Measurements from ENCODE around the gene LIMS1.

Gene LIMS1

DNA sequence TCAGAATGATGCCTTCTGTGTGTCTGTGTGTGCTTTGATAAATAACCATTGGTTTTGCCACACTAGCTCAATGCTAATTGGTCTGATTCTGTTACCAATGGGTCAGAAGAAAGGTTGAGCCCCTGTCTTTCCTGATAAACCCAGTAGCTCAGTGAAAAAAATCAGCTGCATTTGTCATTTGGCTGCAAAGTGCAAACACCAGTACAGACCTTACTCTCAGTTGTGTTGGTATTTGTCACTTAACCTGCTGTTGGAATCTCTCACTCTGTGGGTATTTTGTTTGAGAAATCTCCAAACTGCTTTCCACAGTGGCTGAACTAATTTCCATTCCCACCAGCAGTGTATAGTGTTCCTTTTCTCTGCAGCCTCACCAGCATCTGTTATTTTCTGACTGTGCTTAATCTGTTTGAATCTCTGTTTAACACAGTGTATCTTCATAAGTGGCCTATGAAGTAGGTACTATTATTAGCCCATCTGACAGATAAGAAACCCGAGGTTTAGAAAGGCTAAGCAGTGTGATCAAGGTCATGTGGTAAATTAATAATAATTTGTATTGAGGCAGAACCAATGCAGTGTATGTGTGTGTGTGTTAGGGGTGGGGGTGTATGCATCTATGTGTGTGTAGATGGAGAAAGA is 26.7 kb downstream of the LIMS1 start:
- H3K4me3 ChIP-seq (ENCODE audit: low read depth, low read length), result no peak overlapping the region
- TF ChIP-seq ZNF274 (IDR thresholded peaks at IDR 0.05; ENCODE audit: low read length) (no peak), ZNF274 (tag by site-specific recombination; IDR thresholded peaks at IDR 0.05; ENCODE audit: borderline replicate concordance) (no peak), ZNF2 (tag by site-specific recombination; IDR thresholded peaks at IDR 0.05) (no peak), ZNF23 (tag by site-specific recombination; IDR thresholded peaks at IDR 0.05; ENCODE audit: borderline replicate concordance) (no peak), ZBTB21 (tag by site-specific recombination; IDR thresholded peaks at IDR 0.05) (no peak), ZNF513 (tag by site-specific recombination; IDR thresholded peaks at IDR 0.05) (no peak), ZNF37A (tag by site-specific recombination; IDR thresholded peaks at IDR 0.05) (no peak)
- ChIA-PET CTCF (interaction anchor here (0.6 to 1.2 kb wide), 3 partner anchors 10 to 76 kb away, joined by 3 read pairs; no protein-coding TSS in a partner anchor), POLR2A (no interaction called here)
- H3K36me3 ChIP-seq (ENCODE audit: control insufficient read depth in 2 of 2, insufficient read depth in 1 of 2, low read length in 2 of 2), result no peaks in the 10 kb centered on the region
- no peak overlapping the region for H3K27ac ChIP-seq (ENCODE audit: extremely low read depth, low read depth, low read length)
- peaks cover 7% of the 10 kb centered on the region for H3K4me1 ChIP-seq (ENCODE audit: control insufficient read depth, insufficient read depth, low read length)
- H3K9me3 ChIP-seq (ENCODE audit: control insufficient read depth, insufficient read depth, low read depth, low read length), result no peaks in the 10 kb centered on the region

DNA sequence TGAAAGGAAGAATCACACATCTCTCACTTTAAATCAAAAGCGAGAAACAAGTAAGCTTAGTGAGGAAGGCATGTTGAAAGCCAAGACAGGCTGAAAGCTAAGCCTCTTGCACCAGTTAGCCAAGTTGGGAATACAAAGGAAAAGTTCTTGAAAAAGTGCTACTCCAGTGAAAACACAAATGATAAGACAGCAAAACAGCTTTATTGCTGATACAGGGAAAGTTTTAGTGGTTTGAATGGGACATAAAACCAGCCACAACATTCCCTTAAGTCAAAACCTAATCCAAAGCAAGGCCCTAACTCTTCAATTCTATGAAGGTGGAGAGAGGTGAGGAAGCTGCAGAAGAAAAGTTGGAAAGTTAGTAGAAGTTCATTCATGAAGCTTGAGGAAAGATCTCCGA is 28.0 kb downstream of the LIMS1 start:
- ChIA-PET POLR2A (no interaction called here), CTCF (no interaction called here)
- H3K4me3 ChIP-seq (ENCODE audit: low read depth, low read length), result no peak overlapping the region
- TF ChIP-seq HOXC10 (CRISPR knock-in tag; IDR thresholded peaks at IDR 0.05) (no peak), PRDM1 (tag by site-specific recombination; IDR thresholded peaks at IDR 0.05) (peak; percentile 56)
- H3K4me1 ChIP-seq (ENCODE audit: control insufficient read depth, insufficient read depth, low read length), result peaks cover 7% of the 10 kb centered on the region
- H3K36me3 ChIP-seq (ENCODE audit: control insufficient read depth in 2 of 2, insufficient read depth in 1 of 2, low read length in 2 of 2), result no peaks in the 10 kb centered on the region
- H3K27ac ChIP-seq (ENCODE audit: extremely low read depth, low read depth, low read length), result no peak overlapping the region
- no peaks in the 10 kb centered on the region for H3K9me3 ChIP-seq (ENCODE audit: control insufficient read depth, insufficient read depth, low read depth, low read length)

- ChIA-PET POLR2A (no interaction called here), CTCF (interaction anchor here (1.0 kb wide), 1 partner anchor 11 kb away, joined by 3 read pairs; no protein-coding TSS in a partner anchor)
- peaks cover 7% of the 10 kb centered on the region for H3K4me1 ChIP-seq (ENCODE audit: control insufficient read depth, insufficient read depth, low read length)
Measured at GRCh38 chr2:108564510-108564909, 30.2 kb downstream of the LIMS1 start.

More at GRCh38 chr2:108564510-108564909, 30.2 kb downstream of the LIMS1 start:
- TF ChIP-seq ZNF670 (tag by site-specific recombination; IDR thresholded peaks at IDR 0.05; ENCODE audit: low read depth), result no peak
- no peak for TF ChIP-seq ZBTB11 (tag by site-specific recombination; conservative IDR thresholded peaks at IDR 0.05; ENCODE audit: low read depth)
- no peak for TF ChIP-seq ZNF157 (tag by site-specific recombination; IDR thresholded peaks at IDR 0.05)
- TF ChIP-seq, protein P1, sequence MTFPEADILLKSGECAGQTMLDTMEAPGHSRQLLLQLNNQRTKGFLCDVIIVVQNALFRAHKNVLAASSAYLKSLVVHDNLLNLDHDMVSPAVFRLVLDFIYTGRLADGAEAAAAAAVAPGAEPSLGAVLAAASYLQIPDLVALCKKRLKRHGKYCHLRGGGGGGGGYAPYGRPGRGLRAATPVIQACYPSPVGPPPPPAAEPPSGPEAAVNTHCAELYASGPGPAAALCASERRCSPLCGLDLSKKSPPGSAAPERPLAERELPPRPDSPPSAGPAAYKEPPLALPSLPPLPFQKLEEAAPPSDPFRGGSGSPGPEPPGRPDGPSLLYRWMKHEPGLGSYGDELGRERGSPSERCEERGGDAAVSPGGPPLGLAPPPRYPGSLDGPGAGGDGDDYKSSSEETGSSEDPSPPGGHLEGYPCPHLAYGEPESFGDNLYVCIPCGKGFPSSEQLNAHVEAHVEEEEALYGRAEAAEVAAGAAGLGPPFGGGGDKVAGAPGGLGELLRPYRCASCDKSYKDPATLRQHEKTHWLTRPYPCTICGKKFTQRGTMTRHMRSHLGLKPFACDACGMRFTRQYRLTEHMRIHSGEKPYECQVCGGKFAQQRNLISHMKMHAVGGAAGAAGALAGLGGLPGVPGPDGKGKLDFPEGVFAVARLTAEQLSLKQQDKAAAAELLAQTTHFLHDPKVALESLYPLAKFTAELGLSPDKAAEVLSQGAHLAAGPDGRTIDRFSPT (tag by site-specific recombination; IDR thresholded peaks at IDR 0.05), result no peak
- no peak for TF ChIP-seq ZNF24 (tag by site-specific recombination; IDR thresholded peaks at IDR 0.05)
- TF ChIP-seq ZBTB48 (tag by site-specific recombination; IDR thresholded peaks at IDR 0.05), result no peak
- H3K9me3 ChIP-seq (ENCODE audit: control insufficient read depth, insufficient read depth, low read depth, low read length), result no peaks in the 10 kb centered on the region
- no peaks in the 10 kb centered on the region for H3K36me3 ChIP-seq (ENCODE audit: control insufficient read depth in 2 of 2, insufficient read depth in 1 of 2, low read length in 2 of 2)
- H3K27ac ChIP-seq (ENCODE audit: extremely low read depth, low read depth, low read length), result no peak overlapping the region
- no peak overlapping the region for H3K4me3 ChIP-seq (ENCODE audit: low read depth, low read length)
